GM12878 (cell line): ENCODE data around the gene ALDH1A1. TPM values are rescaled to one million over a fixed set of nuclear protein-coding genes. Genes with fewer than 3 reads are reported as not detected.

Source experiments
- ATAC-seq: fragments of 200-7000 bp; cut with Tn5 transposase; 3 replicates; pipeline ENCODE4 v1.9.1; 2020; ENCODE audit warnings: mild to moderate bottlenecking, moderate library complexity
- BruUV-seq: library from RNA; stranded (reverse); fragments of 400-500 nt; replicated peaks from 2 replicates; lab custom pipeline; 2021; lab: Mats Ljungman, UMichigan
- CTCF ChIA-PET: fragments of 300-600 bp; sonication (Branson Sonifier 250); formaldehyde crosslinking; extraction: SDS; loops from one replicate; lab custom pipeline; 2021; ENCODE audit warnings: inconsistent platforms; lab: Yijun Ruan, JAX
- POLR2A ChIA-PET: fragments of 350-600 bp; formaldehyde crosslinking; extraction: SDS; loops from one replicate; lab custom pipeline; 2021; ENCODE audit warnings: inconsistent platforms; lab: Charles Lee
- RAD21 ChIA-PET: fragments of 300-600 bp; sonication (Branson Sonifier 250); formaldehyde crosslinking; loops from one replicate; lab custom pipeline; 2023; ENCODE audit warnings: antibody characterized with exemption; ENCODE audit not compliant: unreplicated experiment; lab: Charles Lee
- SMC1A ChIA-PET: fragments of 300-600 bp; sonication (Branson Sonifier 250); formaldehyde crosslinking; loops from one replicate; lab custom pipeline; 2023; ENCODE audit not compliant: unreplicated experiment, uncharacterized antibody; lab: Charles Lee
- DNase-seq: peaks from one replicate; pipeline ENCODE4 v3.0.0-alpha.2; 2011; ENCODE audit warnings: low read depth, low spot score
- FAIRE-seq: peaks from 3 replicates; lab custom pipeline; 2011; peaks lifted over from hg19 to GRCh38; lab: Jason Lieb, UNC
- H2AFZ ChIP-seq: 2 replicates; pipeline ENCODE4 v1.6.0; 2011; ENCODE audit warnings: low read depth, low read length, control low read depth; ENCODE audit not compliant: control insufficient read depth
- H3K27ac ChIP-seq: 2 replicates; pipeline ENCODE4 v1.5.1; 2011; ENCODE audit warnings: control low read depth; ENCODE audit not compliant: control insufficient read depth, insufficient read depth
- H3K27me3 ChIP-seq, 2 experiments: replicated peaks in 1 of 2; 2 replicates each; pipeline versions ENCODE4 v1.6.0 to v1.6.1; 2011; ENCODE audit warnings: low read length in 1 of 2; ENCODE audit not compliant: control insufficient read depth in 2 of 2, insufficient read depth in 2 of 2
- H3K36me3 ChIP-seq, 2 experiments: 2 replicates each; pipeline ENCODE4 v1.5.1; 2011; ENCODE audit warnings: low read length in 1 of 2; ENCODE audit not compliant: control insufficient read depth in 2 of 2, insufficient read depth in 2 of 2
- H3K4me1 ChIP-seq: 2 replicates; pipeline ENCODE4 v1.6.1; 2011; ENCODE audit warnings: mild to moderate bottlenecking, low read length, moderate library complexity, mixed read lengths; ENCODE audit not compliant: control insufficient read depth, insufficient read depth
- H3K4me2 ChIP-seq: 2 replicates; pipeline ENCODE4 v1.6.0; 2011; ENCODE audit warnings: control low read depth; ENCODE audit not compliant: control insufficient read depth, insufficient read depth
- H3K4me3 ChIP-seq: fragments of 200-600 bp; sonication (generic); 2 replicates; pipeline ENCODE4 v1.5.1; 2016
- H3K79me2 ChIP-seq: 2 replicates; pipeline ENCODE4 v1.6.0; 2011; ENCODE audit warnings: low read length; ENCODE audit not compliant: control insufficient read depth, insufficient read depth
- H3K9ac ChIP-seq: 2 replicates; pipeline ENCODE4 v1.8.0; 2011; ENCODE audit warnings: low read length, control low read depth, mixed read lengths; ENCODE audit not compliant: control insufficient read depth, insufficient read depth
- H3K9me3 ChIP-seq: replicated peaks from 3 replicates; pipeline ENCODE4 v1.5.1; 2011; ENCODE audit warnings: mild to moderate bottlenecking, low read length; ENCODE audit not compliant: control insufficient read depth, insufficient read depth
- H4K20me1 ChIP-seq: 2 replicates; pipeline ENCODE4 v1.6.0; 2011; ENCODE audit not compliant: control insufficient read depth, insufficient read depth
- BCL11A ChIP-seq: IDR thresholded peaks from 2 replicates; pipeline ENCODE4 v1.6.1; 2011; ENCODE audit warnings: low read depth, low read length
- CBX5 ChIP-seq: sonication (generic); IDR thresholded peaks from 2 replicates; pipeline ENCODE4 v1.6.1; 2016; ENCODE audit warnings: low read depth, moderate library complexity, mild to moderate bottlenecking, inconsistent platforms
- ESRRA ChIP-seq: IDR thresholded peaks from 2 replicates; pipeline ENCODE4 v1.6.1; 2012; ENCODE audit warnings: mild to moderate bottlenecking, low read length, improper control_type of control experiment
- MEF2A ChIP-seq: IDR thresholded peaks from 2 replicates; pipeline ENCODE4 v1.6.1; 2011; ENCODE audit warnings: low read depth, mild to moderate bottlenecking, low read length, moderate library complexity; ENCODE audit not compliant: insufficient read depth
- MTA3 ChIP-seq: IDR thresholded peaks from 2 replicates; pipeline ENCODE4 v1.6.1; 2012; ENCODE audit warnings: low read length, inconsistent platforms, borderline replicate concordance
- TBL1XR1 ChIP-seq: IDR thresholded peaks from 2 replicates; pipeline ENCODE4 v1.6.1; 2012; ENCODE audit warnings: low read depth, low read length, improper control_type of control experiment
- WRNIP1 ChIP-seq: IDR thresholded peaks from 2 replicates; pipeline ENCODE4 v1.6.1; 2011; ENCODE audit warnings: low read depth, low read length, improper control_type of control experiment, borderline replicate concordance
- ZSCAN29 ChIP-seq: fragments of 450-650 bp; IDR thresholded peaks from 2 replicates; pipeline ENCODE4 v1.6.1; 2017; ENCODE audit warnings: mild to moderate bottlenecking, moderate library complexity
- WGBS: methylation state at CpG from one replicate; pipeline ENCODE4 v1.1.6; 2016; ENCODE audit warnings: low lambda C conversion rate; ENCODE audit not compliant: insufficient replicate concordance, insufficient coverage; ENCODE audit errors: missing lambda C conversion rate; 5-methylcytosine and 5-hydroxymethylcytosine counted together
- in situ Hi-C: fragments of 300-500 bp; cut with MboI; formaldehyde crosslinking; loops from 9 replicates; pipeline ENCODE4 v1.14.3; 2018; ENCODE audit warnings: mixed read lengths
- intact Hi-C: fragments of 100-400 bp; cut with micrococcal nuclease; formaldehyde crosslinking; loops from one replicate; pipeline ENCODE4 v1.14.2; 2022; ENCODE audit not compliant: unreplicated experiment
- polyA plus RNA-seq, 11 experiments: library from polyadenylated mRNA; depleted of rRNA in 4 of 11; unstranded in 6 of 11; stranded (reverse) in 5 of 11; fragments of >200 nt; fragmentation: Nextera tagmentation in 4 of 11; fragmentation: Illumina TruSeq in 1 of 11; extraction: Ambion mirVana in 4 of 11; extraction: Trizol in 1 of 11; gene quantifications; 1 replicate in 1 of 11; 2 replicates in 10 of 11; pipeline versions ENCODE4 v1.2.1 to v1.2.3, GENCODE V29; 2011 to 2016; ENCODE audit warnings: inconsistent platforms in 2 of 11, missing spikeins in 2 of 11, low read depth in 1 of 11
- total RNA-seq, 4 experiments: library from RNA; depleted of rRNA in 3 of 4; stranded (reverse); fragments of >200 nt in 3 of 4; fragmentation: Illumina TruSeq in 1 of 4; extraction: Trizol in 1 of 4; gene quantifications; 2 replicates each; pipeline versions ENCODE4 v1.2.1 to v1.2.3, GENCODE V29; 2013 to 2021
- TF ChIP-seq, protein P1 (sequence below): fragments of 450-650 bp; conservative IDR thresholded peaks from 2 replicates; pipeline ENCODE4 v1.6.1; 2017; ENCODE audit warnings: mild to moderate bottlenecking, moderate library complexity
- TF ChIP-seq, protein P2 (sequence below): fragments of 450-650 bp; IDR thresholded peaks from 2 replicates; pipeline ENCODE4 v1.6.1; 2017; ENCODE audit warnings: mild to moderate bottlenecking

ALDH1A1 gene
- total and polyA plus RNA-seq, 10 of the 15 experiments (the other 5 are each of a cell fraction or from before 2014, with no cell fraction given), result 0.03 to 0.54 TPM; not detected in 8

DNA sequence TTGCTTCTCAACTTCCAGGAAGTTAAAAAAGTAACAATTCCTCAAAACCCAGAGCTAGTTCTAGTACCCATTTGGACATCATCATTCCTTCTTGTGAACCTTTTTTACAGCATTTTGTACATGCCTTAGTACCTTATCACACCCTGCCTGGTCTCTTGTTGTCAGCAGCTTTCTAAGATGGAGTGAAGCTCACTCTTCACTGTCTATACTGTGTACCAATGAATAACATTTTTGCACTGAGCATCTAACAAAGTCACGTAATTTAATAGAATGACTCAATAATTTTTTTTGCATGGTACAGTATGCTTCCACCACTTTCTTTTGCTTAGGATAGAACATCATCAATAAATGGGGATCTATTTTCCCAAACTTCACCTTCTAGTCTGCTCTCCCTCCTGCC lies 29.8 kb downstream of the ALDH1A1 start:
- SMC1A ChIA-PET, result no interaction called here
- RAD21 ChIA-PET, result no interaction called here

DNA sequence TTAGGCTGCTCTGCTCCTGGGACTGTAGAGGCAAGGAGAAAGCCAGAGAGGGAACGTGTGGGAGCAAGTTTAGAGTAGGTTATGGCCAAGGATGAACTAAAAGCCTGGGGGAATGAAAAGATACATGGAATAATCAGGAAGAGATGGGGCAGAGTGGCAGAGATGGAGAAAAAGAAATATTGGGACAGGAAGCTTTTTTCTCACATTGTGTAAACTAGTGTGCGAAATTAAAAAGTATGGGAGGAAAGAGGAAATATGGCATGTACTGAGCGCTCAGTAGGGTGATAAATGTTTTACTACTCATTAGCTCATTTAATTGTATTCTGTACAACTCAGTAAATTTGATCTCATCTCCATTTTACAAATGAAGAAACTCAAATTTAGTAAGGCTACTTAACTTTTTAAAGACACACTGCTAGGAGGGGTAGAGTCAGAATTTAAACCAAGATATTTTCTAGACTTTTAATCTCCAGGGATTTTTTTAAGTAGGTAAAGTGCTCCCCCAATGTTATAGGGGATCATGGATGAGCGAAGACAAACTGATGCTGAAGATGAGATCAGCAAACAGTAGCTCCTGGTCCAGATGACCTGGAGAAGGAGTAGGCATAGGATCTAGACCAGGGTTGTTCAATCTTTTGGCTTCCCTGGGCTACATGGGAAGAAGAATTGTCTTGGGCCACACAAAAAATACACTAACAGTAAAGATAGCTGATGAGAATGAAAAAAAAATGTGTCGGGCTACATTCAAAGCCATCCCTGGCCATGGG lies 30.8 kb downstream of the ALDH1A1 start:
- H3K9me3 ChIP-seq, result no peaks in the 10 kb centered on the region
- H3K27me3 ChIP-seq, result no peaks in the 10 kb centered on the region
- no peaks in the 10 kb centered on the region for H4K20me1 ChIP-seq
- no peak overlapping the region for H3K4me3 ChIP-seq
- no peak for TF ChIP-seq CBX5
- no peak for TF ChIP-seq WRNIP1
- TF ChIP-seq, protein P1, sequence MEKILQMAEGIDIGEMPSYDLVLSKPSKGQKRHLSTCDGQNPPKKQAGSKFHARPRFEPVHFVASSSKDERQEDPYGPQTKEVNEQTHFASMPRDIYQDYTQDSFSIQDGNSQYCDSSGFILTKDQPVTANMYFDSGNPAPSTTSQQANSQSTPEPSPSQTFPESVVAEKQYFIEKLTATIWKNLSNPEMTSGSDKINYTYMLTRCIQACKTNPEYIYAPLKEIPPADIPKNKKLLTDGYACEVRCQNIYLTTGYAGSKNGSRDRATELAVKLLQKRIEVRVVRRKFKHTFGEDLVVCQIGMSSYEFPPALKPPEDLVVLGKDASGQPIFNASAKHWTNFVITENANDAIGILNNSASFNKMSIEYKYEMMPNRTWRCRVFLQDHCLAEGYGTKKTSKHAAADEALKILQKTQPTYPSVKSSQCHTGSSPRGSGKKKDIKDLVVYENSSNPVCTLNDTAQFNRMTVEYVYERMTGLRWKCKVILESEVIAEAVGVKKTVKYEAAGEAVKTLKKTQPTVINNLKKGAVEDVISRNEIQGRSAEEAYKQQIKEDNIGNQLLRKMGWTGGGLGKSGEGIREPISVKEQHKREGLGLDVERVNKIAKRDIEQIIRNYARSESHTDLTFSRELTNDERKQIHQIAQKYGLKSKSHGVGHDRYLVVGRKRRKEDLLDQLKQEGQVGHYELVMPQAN, result no peak
- TF ChIP-seq BCL11A, result no peak
- no peak for TF ChIP-seq TBL1XR1
- H3K36me3 ChIP-seq, result no peaks in the 10 kb centered on the region
- no peak for FAIRE-seq
- no peak for ATAC-seq
- no peaks in the 10 kb centered on the region for H3K79me2 ChIP-seq
- H3K4me2 ChIP-seq, result no peak overlapping the region
- intact Hi-C loops, result no loop called here
- H3K9ac ChIP-seq, result no peak overlapping the region
- no peak for DNase-seq
- H2AFZ ChIP-seq, result no peak overlapping the region
- in situ Hi-C loops, result no loop called here
- BruUV-seq, result no TSS peak
- SMC1A ChIA-PET, result no interaction called here
- CTCF ChIA-PET, result no interaction called here
- H3K4me1 ChIP-seq, result no peaks in the 10 kb centered on the region
- RAD21 ChIA-PET, result no interaction called here
- no peak overlapping the region for H3K27ac ChIP-seq
- 27% methylated on average over 5 of the region's 5 CpGs for WGBS
- POLR2A ChIA-PET, result no interaction called here

More for the DNA sequence above, 29.8 kb downstream of the ALDH1A1 start:
- Histone ChIP-seq H3K36me3 (no peaks in the 10 kb centered on the region), H3K9ac (no peak overlapping the region), H4K20me1 (no peaks in the 10 kb centered on the region), H2AFZ (no peak overlapping the region), H3K27ac (no peak overlapping the region), H3K4me3 (no peak overlapping the region), H3K4me1 (no peaks in the 10 kb centered on the region), H3K79me2 (no peaks in the 10 kb centered on the region), H3K27me3 (no peaks in the 10 kb centered on the region), H3K9me3 (no peaks in the 10 kb centered on the region), H3K4me2 (no peak overlapping the region)
- CTCF ChIA-PET, result no interaction called here
- ATAC-seq (no peak), FAIRE-seq (no peak), DNase-seq (no peak)
- intact Hi-C loops (no loop called here), in situ Hi-C loops (no loop called here)
- no peak for TF ChIP-seq MEF2A
- TF ChIP-seq, protein P2, sequence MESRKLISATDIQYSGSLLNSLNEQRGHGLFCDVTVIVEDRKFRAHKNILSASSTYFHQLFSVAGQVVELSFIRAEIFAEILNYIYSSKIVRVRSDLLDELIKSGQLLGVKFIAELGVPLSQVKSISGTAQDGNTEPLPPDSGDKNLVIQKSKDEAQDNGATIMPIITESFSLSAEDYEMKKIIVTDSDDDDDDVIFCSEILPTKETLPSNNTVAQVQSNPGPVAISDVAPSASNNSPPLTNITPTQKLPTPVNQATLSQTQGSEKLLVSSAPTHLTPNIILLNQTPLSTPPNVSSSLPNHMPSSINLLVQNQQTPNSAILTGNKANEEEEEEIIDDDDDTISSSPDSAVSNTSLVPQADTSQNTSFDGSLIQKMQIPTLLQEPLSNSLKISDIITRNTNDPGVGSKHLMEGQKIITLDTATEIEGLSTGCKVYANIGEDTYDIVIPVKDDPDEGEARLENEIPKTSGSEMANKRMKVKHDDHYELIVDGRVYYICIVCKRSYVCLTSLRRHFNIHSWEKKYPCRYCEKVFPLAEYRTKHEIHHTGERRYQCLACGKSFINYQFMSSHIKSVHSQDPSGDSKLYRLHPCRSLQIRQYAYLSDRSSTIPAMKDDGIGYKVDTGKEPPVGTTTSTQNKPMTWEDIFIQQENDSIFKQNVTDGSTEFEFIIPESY, result no peak
- TF ChIP-seq ESRRA, result no peak
- no peak for TF ChIP-seq MTA3
- no peak for TF ChIP-seq ZSCAN29
- WGBS, result 0% methylated on average over 1 of the region's 1 CpG
- POLR2A ChIA-PET, result no interaction called here
- BruUV-seq, result no TSS peak
